ENCODE measurements around the gene SEC23IP. TPM values are rescaled to one million over a fixed set of nuclear protein-coding genes. Genes with fewer than 3 reads are reported as not detected.
"Not testable (repeated sequence)": the region's sequence is repeated elsewhere in the genome, so short reads cannot be mapped to it uniquely, and the experiment has no call there.

SEC23IP gene
- total and polyA plus RNA-seq, 2 donors (not counting 3 experiments of a cell fraction or from before 2014, with no cell fraction given) = 30.9 to 83.1 TPM

DNA sequence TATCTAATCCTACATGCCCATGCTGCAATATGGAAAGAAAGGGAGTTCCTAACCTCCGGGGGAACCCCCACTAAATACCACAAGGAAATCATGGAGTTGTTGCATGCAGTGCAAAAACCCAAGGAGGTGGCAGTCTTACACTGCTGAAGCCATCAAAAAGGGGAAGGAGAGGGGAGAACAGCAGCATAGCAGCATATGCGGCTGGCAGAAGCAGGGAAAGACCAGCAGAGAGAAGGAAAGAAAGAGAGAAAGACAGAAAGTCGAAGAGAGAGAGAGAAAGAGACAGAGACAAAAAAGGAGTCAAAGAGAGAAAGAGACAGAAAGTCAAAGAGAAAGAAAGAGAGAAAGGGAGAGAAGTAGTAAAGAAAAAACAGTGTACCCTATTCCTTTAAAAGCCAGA is 3.8 kb upstream of the SEC23IP start:
- H2AFZ ChIP-seq (ENCODE audit: low read depth, low read length); H3K9ac ChIP-seq (replicated peaks; ENCODE audit: extremely low read depth, insufficient read depth, low read length); H3K4me2 ChIP-seq (ENCODE audit: insufficient read depth, low read length); DNase-seq (ENCODE audit: low read depth, low spot score); H3K27me3 ChIP-seq (ENCODE audit: control insufficient read depth in 2 of 2, insufficient read depth in 2 of 2, low read length in 2 of 2); POLR2A ChIA-PET; H3K4me1 ChIP-seq (ENCODE audit: control insufficient read depth, extremely low read depth, insufficient read depth, low read length); FAIRE-seq; H3K27ac ChIP-seq (ENCODE audit: insufficient read depth, low read depth, low read length); intact Hi-C loops (cut with micrococcal nuclease); H3K9me3 ChIP-seq (replicated peaks; ENCODE audit: control insufficient read depth, insufficient read depth, low read length); H4K20me1 ChIP-seq (replicated peaks; ENCODE audit: control insufficient read depth, extremely low read depth, insufficient read depth, low read length); H3K36me3 ChIP-seq (ENCODE audit: control insufficient read depth in 2 of 2, extremely low read depth in 1 of 2, insufficient read depth in 2 of 2, low read length in 2 of 2); BruUV-seq (replicated peaks); H3K9me1 ChIP-seq (replicated peaks; ENCODE audit: control insufficient read depth, extremely low read depth, insufficient read depth, low read length); H3K4me3 ChIP-seq (replicated peaks in 1 of 3; ENCODE audit: insufficient read depth in 1 of 3, low read depth in 1 of 3, low read length in 3 of 3); dilution Hi-C loops (cut with MboI; ENCODE audit: extremely low pct_ligation_motif_present, low sequenced_read_pairs): not testable (repeated sequence)
- H3K79me2 ChIP-seq (ENCODE audit: control insufficient read depth, insufficient read depth, low read length) = peaks cover 10% of the 10 kb centered on the region
- CTCF ChIA-PET = interaction anchor here (0.6 kb wide), 1 partner anchor 138 kb away, joined by 3 read pairs; no protein-coding TSS in a partner anchor

DNA sequence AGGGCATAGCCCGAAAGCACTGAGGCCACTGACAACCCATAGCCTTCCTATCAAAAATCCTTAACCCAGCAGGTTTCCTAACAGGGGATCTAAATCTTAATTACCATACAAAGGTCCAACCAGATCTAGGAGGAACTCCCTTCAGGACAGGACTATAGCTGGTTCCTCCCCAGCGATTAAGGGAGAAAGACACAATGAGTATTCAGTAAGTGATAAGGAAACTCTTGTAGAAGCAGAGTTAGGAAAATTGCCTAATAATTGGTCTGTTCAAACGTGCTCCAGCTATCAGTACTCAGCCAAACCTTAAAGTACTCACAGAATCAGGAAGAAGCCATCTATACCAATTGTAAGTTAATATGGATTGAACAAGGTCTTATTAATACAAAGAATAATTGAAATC is 3.3 kb upstream of the SEC23IP start:
- intact Hi-C loops (cut with micrococcal nuclease); H3K9ac ChIP-seq (replicated peaks; ENCODE audit: extremely low read depth, insufficient read depth, low read length); BruUV-seq (replicated peaks); DNase-seq (ENCODE audit: low read depth, low spot score); H3K9me3 ChIP-seq (replicated peaks; ENCODE audit: control insufficient read depth, insufficient read depth, low read length); H3K27me3 ChIP-seq (ENCODE audit: control insufficient read depth in 2 of 2, insufficient read depth in 2 of 2, low read length in 2 of 2); FAIRE-seq; dilution Hi-C loops (cut with MboI; ENCODE audit: extremely low pct_ligation_motif_present, low sequenced_read_pairs); H3K36me3 ChIP-seq (ENCODE audit: control insufficient read depth in 2 of 2, extremely low read depth in 1 of 2, insufficient read depth in 2 of 2, low read length in 2 of 2); POLR2A ChIA-PET; H4K20me1 ChIP-seq (replicated peaks; ENCODE audit: control insufficient read depth, extremely low read depth, insufficient read depth, low read length); H3K4me2 ChIP-seq (ENCODE audit: insufficient read depth, low read length); H2AFZ ChIP-seq (ENCODE audit: low read depth, low read length); H3K27ac ChIP-seq (ENCODE audit: insufficient read depth, low read depth, low read length); H3K9me1 ChIP-seq (replicated peaks; ENCODE audit: control insufficient read depth, extremely low read depth, insufficient read depth, low read length); H3K4me3 ChIP-seq (replicated peaks in 1 of 3; ENCODE audit: insufficient read depth in 1 of 3, low read depth in 1 of 3, low read length in 3 of 3); H3K4me1 ChIP-seq (ENCODE audit: control insufficient read depth, extremely low read depth, insufficient read depth, low read length): not testable (repeated sequence)
- CTCF ChIA-PET = interaction anchor here (0.6 kb wide), 1 partner anchor 138 kb away, joined by 3 read pairs; no protein-coding TSS in a partner anchor
- H3K79me2 ChIP-seq (ENCODE audit: control insufficient read depth, insufficient read depth, low read length) = peaks cover 15% of the 10 kb centered on the region

DNA sequence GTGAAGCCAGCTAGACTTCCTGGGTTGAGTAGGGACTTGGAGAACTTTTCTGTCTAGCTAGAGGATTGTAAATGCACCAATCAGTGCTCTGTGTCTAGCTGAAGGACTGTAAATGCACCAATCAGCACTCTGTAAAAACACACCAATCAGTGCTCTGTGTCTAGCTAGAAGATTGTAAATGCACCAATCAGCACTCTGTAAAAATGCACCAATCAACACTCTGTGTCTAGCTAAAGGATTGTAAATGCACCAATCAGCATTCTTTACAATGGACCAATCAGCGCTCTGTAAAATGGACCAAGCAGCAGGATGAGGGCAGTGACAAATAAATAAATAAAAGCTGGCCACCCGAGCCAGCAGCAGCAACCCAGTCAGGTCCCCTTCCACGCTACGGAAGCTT is 2.2 kb upstream of the SEC23IP start:
- BruUV-seq (replicated peaks); H3K27me3 ChIP-seq (ENCODE audit: control insufficient read depth in 2 of 2, insufficient read depth in 2 of 2, low read length in 2 of 2); H3K27ac ChIP-seq (ENCODE audit: insufficient read depth, low read depth, low read length); DNase-seq (ENCODE audit: low read depth, low spot score); intact Hi-C loops (cut with micrococcal nuclease); POLR2A ChIA-PET; H3K4me1 ChIP-seq (ENCODE audit: control insufficient read depth, extremely low read depth, insufficient read depth, low read length); H4K20me1 ChIP-seq (replicated peaks; ENCODE audit: control insufficient read depth, extremely low read depth, insufficient read depth, low read length); FAIRE-seq; H3K4me3 ChIP-seq (replicated peaks in 1 of 3; ENCODE audit: insufficient read depth in 1 of 3, low read depth in 1 of 3, low read length in 3 of 3); H3K36me3 ChIP-seq (ENCODE audit: control insufficient read depth in 2 of 2, extremely low read depth in 1 of 2, insufficient read depth in 2 of 2, low read length in 2 of 2); dilution Hi-C loops (cut with MboI; ENCODE audit: extremely low pct_ligation_motif_present, low sequenced_read_pairs); H3K4me2 ChIP-seq (ENCODE audit: insufficient read depth, low read length); H3K9me3 ChIP-seq (replicated peaks; ENCODE audit: control insufficient read depth, insufficient read depth, low read length); H3K9me1 ChIP-seq (replicated peaks; ENCODE audit: control insufficient read depth, extremely low read depth, insufficient read depth, low read length); H3K9ac ChIP-seq (replicated peaks; ENCODE audit: extremely low read depth, insufficient read depth, low read length); H2AFZ ChIP-seq (ENCODE audit: low read depth, low read length): not testable (repeated sequence)
- CTCF ChIA-PET = interaction anchor here (1.1 to 1.2 kb wide), 2 partner anchors 17 to 52 kb away, joined by 3 read pairs; partner anchors contain the start of gene MCMBP
- peaks cover 26% of the 10 kb centered on the region for H3K79me2 ChIP-seq (ENCODE audit: control insufficient read depth, insufficient read depth, low read length)

DNA sequence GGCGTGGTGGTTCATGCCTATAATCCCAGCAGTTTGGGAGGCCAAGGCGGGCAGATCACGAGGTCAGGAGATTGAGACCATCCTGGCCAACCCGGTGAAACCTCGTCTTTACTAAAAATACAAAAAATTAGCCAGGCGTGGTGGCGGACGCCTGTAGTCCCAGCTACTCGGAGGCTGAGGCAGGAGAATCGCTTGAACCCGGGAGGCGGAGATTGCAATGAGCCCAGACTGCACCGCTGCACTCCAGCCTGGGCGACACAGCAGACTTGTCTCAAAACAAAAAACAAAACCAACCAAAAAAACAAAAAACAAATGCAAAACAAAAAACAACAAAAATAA is 712 bp upstream of the SEC23IP start:
- H3K79me2 ChIP-seq (ENCODE audit: control insufficient read depth, insufficient read depth, low read length) = peaks cover 41% of the 10 kb centered on the region
- H3K4me3 ChIP-seq (replicated peaks in 1 of 3; ENCODE audit: insufficient read depth in 1 of 3, low read depth in 1 of 3, low read length in 3 of 3) = peak overlapping the region in 2 of 3 experiments; percentile 71 to 85
- H3K9me1 ChIP-seq (replicated peaks; ENCODE audit: control insufficient read depth, extremely low read depth, insufficient read depth, low read length); dilution Hi-C loops (cut with MboI; ENCODE audit: extremely low pct_ligation_motif_present, low sequenced_read_pairs); H3K9me3 ChIP-seq (replicated peaks; ENCODE audit: control insufficient read depth, insufficient read depth, low read length); H2AFZ ChIP-seq (ENCODE audit: low read depth, low read length); H3K36me3 ChIP-seq (ENCODE audit: control insufficient read depth in 2 of 2, extremely low read depth in 1 of 2, insufficient read depth in 2 of 2, low read length in 2 of 2); H3K27me3 ChIP-seq (ENCODE audit: control insufficient read depth in 2 of 2, insufficient read depth in 2 of 2, low read length in 2 of 2); FAIRE-seq; DNase-seq (ENCODE audit: low read depth, low spot score); H4K20me1 ChIP-seq (replicated peaks; ENCODE audit: control insufficient read depth, extremely low read depth, insufficient read depth, low read length); BruUV-seq (replicated peaks): not testable (repeated sequence)
- H3K4me1 ChIP-seq (ENCODE audit: control insufficient read depth, extremely low read depth, insufficient read depth, low read length) = peaks cover 12% of the 10 kb centered on the region
- H3K4me2 ChIP-seq (ENCODE audit: insufficient read depth, low read length) = peak overlapping the region; percentile 68
- ChIA-PET POLR2A (interaction anchor here (0.8 to 1.0 kb wide), 4 partner anchors 14 to 205 kb away, joined by 3 to 7 read pairs (median 4); partner anchors contain the start of gene MCMBP), CTCF (interaction anchor here (1.0 to 1.6 kb wide), 6 partner anchors 18 to 284 kb away, joined by 3 to 6 read pairs (median 5); partner anchors contain the start of gene MCMBP)
- H3K9ac ChIP-seq (replicated peaks; ENCODE audit: extremely low read depth, insufficient read depth, low read length) = peak overlapping the region; percentile 71
- intact Hi-C loops (cut with micrococcal nuclease) = loop anchor here (1.0 kb wide), 1 partner anchor 19 kb away; no protein-coding TSS in a partner anchor
- H3K27ac ChIP-seq (ENCODE audit: insufficient read depth, low read depth, low read length) = peak overlapping the region; percentile 30

All from endothelial cell of umbilical vein (primary cell).